GM12878 (cell line): ENCODE measurements around the gene NPR2. TPM values are rescaled to one million over a fixed set of nuclear protein-coding genes. Genes with fewer than 3 reads are reported as not detected.

Experiments used
- ATAC-seq: fragments of 200-7000 bp; cut with Tn5 transposase; 3 replicates; pipeline ENCODE4 v1.9.1; 2020; ENCODE audit warnings: mild to moderate bottlenecking, moderate library complexity
- BruUV-seq: library from RNA; stranded (reverse); fragments of 400-500 nt; replicated peaks from 2 replicates; lab custom pipeline; 2021; lab: Mats Ljungman, UMichigan
- CTCF ChIA-PET: fragments of 300-600 bp; sonication (Branson Sonifier 250); formaldehyde crosslinking; extraction: SDS; loops from one replicate; lab custom pipeline; 2021; ENCODE audit warnings: inconsistent platforms; lab: Yijun Ruan, JAX
- POLR2A ChIA-PET: fragments of 350-600 bp; formaldehyde crosslinking; extraction: SDS; loops from one replicate; lab custom pipeline; 2021; ENCODE audit warnings: inconsistent platforms; lab: Charles Lee
- RAD21 ChIA-PET: fragments of 300-600 bp; sonication (Branson Sonifier 250); formaldehyde crosslinking; loops from one replicate; lab custom pipeline; 2023; ENCODE audit warnings: antibody characterized with exemption; ENCODE audit not compliant: unreplicated experiment; lab: Charles Lee
- SMC1A ChIA-PET: fragments of 300-600 bp; sonication (Branson Sonifier 250); formaldehyde crosslinking; loops from one replicate; lab custom pipeline; 2023; ENCODE audit not compliant: unreplicated experiment, uncharacterized antibody; lab: Charles Lee
- DNase-seq: peaks from one replicate; pipeline ENCODE4 v3.0.0-alpha.2; 2011; ENCODE audit warnings: low read depth, low spot score
- FAIRE-seq: peaks from 3 replicates; lab custom pipeline; 2011; peaks lifted over from hg19 to GRCh38; lab: Jason Lieb, UNC
- H2AFZ ChIP-seq: 2 replicates; pipeline ENCODE4 v1.6.0; 2011; ENCODE audit warnings: low read depth, low read length, control low read depth; ENCODE audit not compliant: control insufficient read depth
- H3K27ac ChIP-seq: 2 replicates; pipeline ENCODE4 v1.5.1; 2011; ENCODE audit warnings: control low read depth; ENCODE audit not compliant: control insufficient read depth, insufficient read depth
- H3K27me3 ChIP-seq, 2 experiments: replicated peaks in 1 of 2; 2 replicates each; pipeline versions ENCODE4 v1.6.0 to v1.6.1; 2011; ENCODE audit warnings: low read length in 1 of 2; ENCODE audit not compliant: control insufficient read depth in 2 of 2, insufficient read depth in 2 of 2
- H3K36me3 ChIP-seq, 2 experiments: 2 replicates each; pipeline ENCODE4 v1.5.1; 2011; ENCODE audit warnings: low read length in 1 of 2; ENCODE audit not compliant: control insufficient read depth in 2 of 2, insufficient read depth in 2 of 2
- H3K4me1 ChIP-seq: 2 replicates; pipeline ENCODE4 v1.6.1; 2011; ENCODE audit warnings: mild to moderate bottlenecking, low read length, moderate library complexity, mixed read lengths; ENCODE audit not compliant: control insufficient read depth, insufficient read depth
- H3K4me2 ChIP-seq: 2 replicates; pipeline ENCODE4 v1.6.0; 2011; ENCODE audit warnings: control low read depth; ENCODE audit not compliant: control insufficient read depth, insufficient read depth
- H3K4me3 ChIP-seq: fragments of 200-600 bp; sonication (generic); 2 replicates; pipeline ENCODE4 v1.5.1; 2016
- H3K79me2 ChIP-seq: 2 replicates; pipeline ENCODE4 v1.6.0; 2011; ENCODE audit warnings: low read length; ENCODE audit not compliant: control insufficient read depth, insufficient read depth
- H3K9ac ChIP-seq: 2 replicates; pipeline ENCODE4 v1.8.0; 2011; ENCODE audit warnings: low read length, control low read depth, mixed read lengths; ENCODE audit not compliant: control insufficient read depth, insufficient read depth
- H3K9me3 ChIP-seq: replicated peaks from 3 replicates; pipeline ENCODE4 v1.5.1; 2011; ENCODE audit warnings: mild to moderate bottlenecking, low read length; ENCODE audit not compliant: control insufficient read depth, insufficient read depth
- H4K20me1 ChIP-seq: 2 replicates; pipeline ENCODE4 v1.6.0; 2011; ENCODE audit not compliant: control insufficient read depth, insufficient read depth
- BMI1 ChIP-seq: fragments of 450-650 bp; IDR thresholded peaks from 2 replicates; pipeline ENCODE4 v1.6.1; 2016; ENCODE audit warnings: mild to moderate bottlenecking, moderate library complexity, borderline replicate concordance
- CBX5 ChIP-seq: sonication (generic); IDR thresholded peaks from 2 replicates; pipeline ENCODE4 v1.6.1; 2016; ENCODE audit warnings: low read depth, moderate library complexity, mild to moderate bottlenecking, inconsistent platforms
- MYB ChIP-seq: fragments of 150-350 bp; IDR thresholded peaks from 2 replicates; pipeline ENCODE4 v1.6.1; 2014; ENCODE audit warnings: mild to moderate bottlenecking, low read depth, low read length, borderline replicate concordance
- NR2F1 ChIP-seq: fragments of 450-650 bp; conservative IDR thresholded peaks from 2 replicates; pipeline ENCODE4 v1.6.1; 2017; ENCODE audit warnings: mild to moderate bottlenecking
- PAX8 ChIP-seq: fragments of 450-650 bp; IDR thresholded peaks from 2 replicates; pipeline ENCODE4 v1.6.1; 2017; ENCODE audit warnings: mild to moderate bottlenecking, moderate library complexity
- PBX3 ChIP-seq: IDR thresholded peaks from 2 replicates; pipeline ENCODE4 v1.6.1; 2011; ENCODE audit warnings: mild to moderate bottlenecking, low read depth, low read length, moderate library complexity; ENCODE audit not compliant: insufficient replicate concordance
- REST ChIP-seq: IDR thresholded peaks from 2 replicates; pipeline ENCODE4 v1.6.1; 2012; ENCODE audit warnings: mild to moderate bottlenecking, low read depth, low read length
- TAF1 ChIP-seq: IDR thresholded peaks from 2 replicates; pipeline ENCODE4 v1.6.1; 2011; ENCODE audit warnings: mild to moderate bottlenecking, low read depth, low read length, borderline replicate concordance
- ZNF274 ChIP-seq: IDR thresholded peaks from one replicate; pipeline ENCODE4 v1.8.0; 2011; ENCODE audit not compliant: insufficient read length, insufficient read depth
- WGBS: methylation state at CpG from one replicate; pipeline ENCODE4 v1.1.6; 2016; ENCODE audit warnings: low lambda C conversion rate; ENCODE audit not compliant: insufficient replicate concordance, insufficient coverage; ENCODE audit errors: missing lambda C conversion rate; 5-methylcytosine and 5-hydroxymethylcytosine counted together
- in situ Hi-C: fragments of 300-500 bp; cut with MboI; formaldehyde crosslinking; loops from 9 replicates; pipeline ENCODE4 v1.14.3; 2018; ENCODE audit warnings: mixed read lengths
- intact Hi-C: fragments of 100-400 bp; cut with micrococcal nuclease; formaldehyde crosslinking; loops from one replicate; pipeline ENCODE4 v1.14.2; 2022; ENCODE audit not compliant: unreplicated experiment
- polyA plus RNA-seq, 11 experiments: library from polyadenylated mRNA; depleted of rRNA in 4 of 11; unstranded in 6 of 11; stranded (reverse) in 5 of 11; fragments of >200 nt; fragmentation: Nextera tagmentation in 4 of 11; fragmentation: Illumina TruSeq in 1 of 11; extraction: Ambion mirVana in 4 of 11; extraction: Trizol in 1 of 11; gene quantifications; 1 replicate in 1 of 11; 2 replicates in 10 of 11; pipeline versions ENCODE4 v1.2.1 to v1.2.3, GENCODE V29; 2011 to 2016; ENCODE audit warnings: inconsistent platforms in 2 of 11, missing spikeins in 2 of 11, low read depth in 1 of 11
- total RNA-seq, 4 experiments: library from RNA; depleted of rRNA in 3 of 4; stranded (reverse); fragments of >200 nt in 3 of 4; fragmentation: Illumina TruSeq in 1 of 4; extraction: Trizol in 1 of 4; gene quantifications; 2 replicates each; pipeline versions ENCODE4 v1.2.1 to v1.2.3, GENCODE V29; 2013 to 2021
- TF ChIP-seq, protein P1 (sequence below): fragments of 450-650 bp; IDR thresholded peaks from 2 replicates; pipeline ENCODE4 v1.6.1; 2017; ENCODE audit warnings: mild to moderate bottlenecking, moderate library complexity

Gene NPR2
- total and polyA plus RNA-seq, 10 of the 15 experiments (the other 5 are each of a cell fraction or from before 2014, with no cell fraction given), result 2.0 to 20.9 (median 6.8) TPM

DNA sequence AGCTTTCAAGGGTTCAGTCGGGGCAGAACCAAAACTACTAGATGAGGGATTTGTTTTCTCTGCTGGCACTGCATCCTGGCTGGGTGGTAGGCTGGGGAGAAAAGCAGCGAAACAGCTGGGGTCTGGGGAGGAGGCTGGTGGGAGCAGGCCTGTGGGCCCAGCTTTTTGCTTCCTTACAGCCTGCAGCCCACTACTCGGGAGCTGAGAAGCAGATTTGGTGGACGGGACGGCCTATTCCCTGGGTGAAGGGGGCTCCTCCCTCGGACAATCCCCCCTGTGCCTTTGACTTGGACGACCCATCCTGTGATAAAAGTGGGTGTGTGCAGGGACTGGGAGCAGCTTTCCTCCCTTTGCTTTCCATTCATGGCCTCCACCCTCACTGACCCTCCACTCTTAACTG lies 9.1 kb downstream of the NPR2 start:
- no peak overlapping the region for H3K4me2 ChIP-seq
- in situ Hi-C loops, result no loop called here
- no TSS peak for BruUV-seq

More for the DNA sequence above, 9.1 kb downstream of the NPR2 start:
- Histone ChIP-seq H3K27me3 (no peaks in the 10 kb centered on the region), H3K4me3 (no peak overlapping the region), H3K27ac (no peak overlapping the region), H3K36me3 (peaks cover 0 to 17% of the 10 kb centered on the region in 2 experiments; a peak in 2 of 4 replicates), H3K9ac (no peak overlapping the region), H2AFZ (no peak overlapping the region), H3K4me1 (peaks cover 21% of the 10 kb centered on the region), H3K9me3 (no peaks in the 10 kb centered on the region), H4K20me1 (no peaks in the 10 kb centered on the region), H3K79me2 (no peaks in the 10 kb centered on the region)
- RAD21 ChIA-PET, result no interaction called here
- ATAC-seq (no peak), FAIRE-seq (no peak), DNase-seq (no peak)
- CTCF ChIA-PET, result interaction anchor here (1.2 kb wide), 1 partner anchor 10 kb away, joined by 4 read pairs; no protein-coding TSS in a partner anchor
- TF ChIP-seq, protein P1, sequence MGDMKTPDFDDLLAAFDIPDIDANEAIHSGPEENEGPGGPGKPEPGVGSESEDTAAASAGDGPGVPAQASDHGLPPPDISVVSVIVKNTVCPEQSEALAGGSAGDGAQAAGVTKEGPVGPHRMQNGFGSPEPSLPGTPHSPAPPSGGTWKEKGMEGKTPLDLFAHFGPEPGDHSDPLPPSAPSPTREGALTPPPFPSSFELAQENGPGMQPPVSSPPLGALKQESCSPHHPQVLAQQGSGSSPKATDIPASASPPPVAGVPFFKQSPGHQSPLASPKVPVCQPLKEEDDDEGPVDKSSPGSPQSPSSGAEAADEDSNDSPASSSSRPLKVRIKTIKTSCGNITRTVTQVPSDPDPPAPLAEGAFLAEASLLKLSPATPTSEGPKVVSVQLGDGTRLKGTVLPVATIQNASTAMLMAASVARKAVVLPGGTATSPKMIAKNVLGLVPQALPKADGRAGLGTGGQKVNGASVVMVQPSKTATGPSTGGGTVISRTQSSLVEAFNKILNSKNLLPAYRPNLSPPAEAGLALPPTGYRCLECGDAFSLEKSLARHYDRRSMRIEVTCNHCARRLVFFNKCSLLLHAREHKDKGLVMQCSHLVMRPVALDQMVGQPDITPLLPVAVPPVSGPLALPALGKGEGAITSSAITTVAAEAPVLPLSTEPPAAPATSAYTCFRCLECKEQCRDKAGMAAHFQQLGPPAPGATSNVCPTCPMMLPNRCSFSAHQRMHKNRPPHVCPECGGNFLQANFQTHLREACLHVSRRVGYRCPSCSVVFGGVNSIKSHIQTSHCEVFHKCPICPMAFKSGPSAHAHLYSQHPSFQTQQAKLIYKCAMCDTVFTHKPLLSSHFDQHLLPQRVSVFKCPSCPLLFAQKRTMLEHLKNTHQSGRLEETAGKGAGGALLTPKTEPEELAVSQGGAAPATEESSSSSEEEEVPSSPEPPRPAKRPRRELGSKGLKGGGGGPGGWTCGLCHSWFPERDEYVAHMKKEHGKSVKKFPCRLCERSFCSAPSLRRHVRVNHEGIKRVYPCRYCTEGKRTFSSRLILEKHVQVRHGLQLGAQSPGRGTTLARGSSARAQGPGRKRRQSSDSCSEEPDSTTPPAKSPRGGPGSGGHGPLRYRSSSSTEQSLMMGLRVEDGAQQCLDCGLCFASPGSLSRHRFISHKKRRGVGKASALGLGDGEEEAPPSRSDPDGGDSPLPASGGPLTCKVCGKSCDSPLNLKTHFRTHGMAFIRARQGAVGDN, result no peak
- TF ChIP-seq TAF1 (no peak), BMI1 (no peak), CBX5 (no peak), REST (no peak), ZNF274 (no peak), MYB (no peak), NR2F1 (no peak), PBX3 (no peak), PAX8 (no peak)
- WGBS, result 88% methylated on average over 6 of the region's 7 CpGs
- POLR2A ChIA-PET, result no interaction called here
- intact Hi-C loops, result no loop called here
- SMC1A ChIA-PET, result no interaction called here
